Right hindlimb (tissue), 1 donor: ENCODE measurements around the gene COL5A3.
"Not testable (repeated sequence)": the region's sequence is repeated elsewhere in the genome, so short reads cannot be mapped to it uniquely, and the experiment has no call there.

Experiments used
- DNase-seq: peaks from one replicate; pipeline ENCODE4 v3.0.0-alpha.2; 2018

The COL5A3 gene

GRCh38 chr19:9935506-9936325, 74.6 kb downstream of the COL5A3 start:
- peak; percentile 35 for DNase-seq

GRCh38 chr19:9934132-9934950, 76.0 kb downstream of the COL5A3 start:
- peak; percentile 80 for DNase-seq

- no peak for DNase-seq
Observed at GRCh38 chr19:9932835-9933234, 77.5 kb downstream of the COL5A3 start.

- no peak for DNase-seq
Observed at GRCh38 chr19:9931629-9932028, 78.7 kb downstream of the COL5A3 start.

- DNase-seq, result no peak
Observed at GRCh38 chr19:9923440-9923839, 86.9 kb downstream of the COL5A3 start.

GRCh38 chr19:9922782-9923379, 87.4 kb downstream of the COL5A3 start:
- not testable (repeated sequence) for DNase-seq

GRCh38 chr19:9917321-9917720, 93.0 kb downstream of the COL5A3 start:
- peak; percentile 60 for DNase-seq

- DNase-seq, result no peak
Observed at GRCh38 chr19:9916719-9917118, 93.6 kb downstream of the COL5A3 start.

- peak; percentile 86 for DNase-seq
Observed at GRCh38 chr19:9914315-9915207, 95.7 kb downstream of the COL5A3 start.

GRCh38 chr19:9914001-9914314, 96.3 kb downstream of the COL5A3 start:
- DNase-seq, result no peak

- peak; percentile 36 for DNase-seq
Observed at GRCh38 chr19:9913237-9914000, 96.9 kb downstream of the COL5A3 start.

- no peak for DNase-seq
Observed at GRCh38 chr19:9912551-9913236, 97.6 kb downstream of the COL5A3 start.

GRCh38 chr19:9911524-9912185, 98.6 kb downstream of the COL5A3 start:
- no peak for DNase-seq

GRCh38 chr19:9910625-9911024, 99.7 kb downstream of the COL5A3 start:
- DNase-seq, result no peak
